HL-60 (cell line): ENCODE measurements around the gene QARS1.

ENCODE experiments used
- DNase-seq, 2 experiments: peaks; one replicate each; pipeline ENCODE4 v3.0.0-alpha.2; 2010 to 2020; ENCODE audit warnings: low read depth in 1 of 2, low spot score in 1 of 2
- H3K27ac ChIP-seq: fragments of 250-450 bp; sonication (Bioruptor Pico); replicated peaks from 2 replicates; pipeline ENCODE4 v1.5.1; 2020; ENCODE audit warnings: mild to moderate bottlenecking, moderate library complexity
- H3K27me3 ChIP-seq: fragments of 250-450 bp; sonication (Bioruptor Pico); 2 replicates; pipeline ENCODE4 v1.5.1; 2021; ENCODE audit warnings: mild to moderate bottlenecking, moderate library complexity; ENCODE audit not compliant: insufficient read depth, poor library complexity, severe bottlenecking
- H3K4me3 ChIP-seq: replicated peaks from 2 replicates; pipeline ENCODE4 v1.5.1; 2011; ENCODE audit warnings: mild to moderate bottlenecking, control low read depth, low read length; ENCODE audit not compliant: insufficient read depth
- GABPA ChIP-seq: IDR thresholded peaks from 2 replicates; pipeline ENCODE4 v1.6.1; 2012; ENCODE audit warnings: low read depth
- POLR2AphosphoS5 ChIP-seq: IDR thresholded peaks from 2 replicates; pipeline ENCODE4 v1.6.1; 2012; ENCODE audit warnings: low read depth
- SPI1 ChIP-seq: IDR thresholded peaks from 2 replicates; pipeline ENCODE4 v1.6.1; 2012; ENCODE audit warnings: low read depth, mild to moderate bottlenecking, borderline replicate concordance
- TF ChIP-seq, protein P1 (sequence below): IDR thresholded peaks from one replicate; pipeline ENCODE4 v1.5.1; 2011; ENCODE audit warnings: low read length, control low read depth, inconsistent platforms; ENCODE audit not compliant: insufficient read depth
- TF ChIP-seq, protein P2 (sequence below): IDR thresholded peaks from 2 replicates; pipeline ENCODE4 v1.6.1; 2012; ENCODE audit warnings: low read depth; ENCODE audit not compliant: insufficient replicate concordance

The QARS1 gene

DNA sequence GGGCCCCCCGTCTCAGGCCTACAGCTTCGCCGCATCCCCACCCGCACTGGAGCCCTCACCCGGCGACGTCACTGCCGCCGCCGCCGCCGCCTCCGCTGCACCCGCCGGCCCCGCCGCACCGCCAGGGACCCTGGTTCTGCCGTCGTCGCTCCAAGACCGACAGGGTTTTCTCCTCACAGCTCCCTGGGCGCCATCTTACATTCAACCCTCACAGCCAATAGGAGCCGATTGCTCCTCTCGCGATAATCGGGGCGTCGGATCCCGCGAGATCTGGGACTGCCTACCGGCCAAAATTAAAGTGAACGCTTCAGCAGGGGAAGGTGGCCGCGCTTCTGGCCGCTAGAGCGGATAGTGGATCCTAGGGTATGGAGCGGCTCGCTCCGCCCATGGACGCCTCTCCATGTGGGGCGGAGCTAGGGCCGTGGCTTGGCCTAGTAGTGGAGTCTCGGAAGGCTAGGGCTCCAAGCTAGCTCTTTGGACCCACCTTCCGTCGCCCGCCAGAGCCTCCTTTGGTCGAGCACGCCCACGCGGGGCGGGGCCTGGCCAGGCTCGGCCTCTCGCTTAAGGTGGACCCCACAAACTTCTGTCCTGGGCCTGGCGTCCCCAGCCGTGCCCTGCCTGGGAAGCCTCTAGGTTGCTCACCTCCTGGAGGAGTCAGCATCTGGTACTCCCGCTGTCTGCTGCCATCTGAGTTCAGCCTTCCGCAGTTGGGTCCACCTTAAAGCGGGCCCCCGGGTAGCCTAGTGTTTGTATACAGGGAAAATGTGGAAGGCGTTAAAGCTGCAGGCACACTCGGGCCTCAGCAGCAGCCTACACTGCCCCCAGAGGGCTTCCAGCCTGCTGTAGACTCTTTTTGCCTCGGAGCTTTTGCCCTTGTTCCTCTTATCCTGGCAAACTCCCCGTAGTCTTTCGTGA lies 10.4 kb downstream of the QARS1 start, which contains the start of gene QRICH1:
TSS of gene QRICH1 (minus strand) at position 219 of the 915 bp plus-strand sequence. CDS start 17,054 bp downstream, outside the sequence.
- no peak for TF ChIP-seq GABPA
- TF ChIP-seq, protein P1, sequence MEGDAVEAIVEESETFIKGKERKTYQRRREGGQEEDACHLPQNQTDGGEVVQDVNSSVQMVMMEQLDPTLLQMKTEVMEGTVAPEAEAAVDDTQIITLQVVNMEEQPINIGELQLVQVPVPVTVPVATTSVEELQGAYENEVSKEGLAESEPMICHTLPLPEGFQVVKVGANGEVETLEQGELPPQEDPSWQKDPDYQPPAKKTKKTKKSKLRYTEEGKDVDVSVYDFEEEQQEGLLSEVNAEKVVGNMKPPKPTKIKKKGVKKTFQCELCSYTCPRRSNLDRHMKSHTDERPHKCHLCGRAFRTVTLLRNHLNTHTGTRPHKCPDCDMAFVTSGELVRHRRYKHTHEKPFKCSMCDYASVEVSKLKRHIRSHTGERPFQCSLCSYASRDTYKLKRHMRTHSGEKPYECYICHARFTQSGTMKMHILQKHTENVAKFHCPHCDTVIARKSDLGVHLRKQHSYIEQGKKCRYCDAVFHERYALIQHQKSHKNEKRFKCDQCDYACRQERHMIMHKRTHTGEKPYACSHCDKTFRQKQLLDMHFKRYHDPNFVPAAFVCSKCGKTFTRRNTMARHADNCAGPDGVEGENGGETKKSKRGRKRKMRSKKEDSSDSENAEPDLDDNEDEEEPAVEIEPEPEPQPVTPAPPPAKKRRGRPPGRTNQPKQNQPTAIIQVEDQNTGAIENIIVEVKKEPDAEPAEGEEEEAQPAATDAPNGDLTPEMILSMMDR: peak; percentile 78
- TF ChIP-seq, protein P2, sequence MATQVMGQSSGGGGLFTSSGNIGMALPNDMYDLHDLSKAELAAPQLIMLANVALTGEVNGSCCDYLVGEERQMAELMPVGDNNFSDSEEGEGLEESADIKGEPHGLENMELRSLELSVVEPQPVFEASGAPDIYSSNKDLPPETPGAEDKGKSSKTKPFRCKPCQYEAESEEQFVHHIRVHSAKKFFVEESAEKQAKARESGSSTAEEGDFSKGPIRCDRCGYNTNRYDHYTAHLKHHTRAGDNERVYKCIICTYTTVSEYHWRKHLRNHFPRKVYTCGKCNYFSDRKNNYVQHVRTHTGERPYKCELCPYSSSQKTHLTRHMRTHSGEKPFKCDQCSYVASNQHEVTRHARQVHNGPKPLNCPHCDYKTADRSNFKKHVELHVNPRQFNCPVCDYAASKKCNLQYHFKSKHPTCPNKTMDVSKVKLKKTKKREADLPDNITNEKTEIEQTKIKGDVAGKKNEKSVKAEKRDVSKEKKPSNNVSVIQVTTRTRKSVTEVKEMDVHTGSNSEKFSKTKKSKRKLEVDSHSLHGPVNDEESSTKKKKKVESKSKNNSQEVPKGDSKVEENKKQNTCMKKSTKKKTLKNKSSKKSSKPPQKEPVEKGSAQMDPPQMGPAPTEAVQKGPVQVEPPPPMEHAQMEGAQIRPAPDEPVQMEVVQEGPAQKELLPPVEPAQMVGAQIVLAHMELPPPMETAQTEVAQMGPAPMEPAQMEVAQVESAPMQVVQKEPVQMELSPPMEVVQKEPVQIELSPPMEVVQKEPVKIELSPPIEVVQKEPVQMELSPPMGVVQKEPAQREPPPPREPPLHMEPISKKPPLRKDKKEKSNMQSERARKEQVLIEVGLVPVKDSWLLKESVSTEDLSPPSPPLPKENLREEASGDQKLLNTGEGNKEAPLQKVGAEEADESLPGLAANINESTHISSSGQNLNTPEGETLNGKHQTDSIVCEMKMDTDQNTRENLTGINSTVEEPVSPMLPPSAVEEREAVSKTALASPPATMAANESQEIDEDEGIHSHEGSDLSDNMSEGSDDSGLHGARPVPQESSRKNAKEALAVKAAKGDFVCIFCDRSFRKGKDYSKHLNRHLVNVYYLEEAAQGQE: peak; percentile 64
- TF ChIP-seq SPI1: peak; percentile 27; the same call in 1 of the 2 replicates
- peak; percentile 48 for TF ChIP-seq POLR2AphosphoS5
- DNase-seq: peak; percentile 92 to 99
- Histone ChIP-seq H3K27ac (peak within 1 kb of the TSS; percentile 92), H3K27me3 (no peaks in the 10 kb centered on the region), H3K4me3 (peak within 1 kb of the TSS; percentile 86)

DNA sequence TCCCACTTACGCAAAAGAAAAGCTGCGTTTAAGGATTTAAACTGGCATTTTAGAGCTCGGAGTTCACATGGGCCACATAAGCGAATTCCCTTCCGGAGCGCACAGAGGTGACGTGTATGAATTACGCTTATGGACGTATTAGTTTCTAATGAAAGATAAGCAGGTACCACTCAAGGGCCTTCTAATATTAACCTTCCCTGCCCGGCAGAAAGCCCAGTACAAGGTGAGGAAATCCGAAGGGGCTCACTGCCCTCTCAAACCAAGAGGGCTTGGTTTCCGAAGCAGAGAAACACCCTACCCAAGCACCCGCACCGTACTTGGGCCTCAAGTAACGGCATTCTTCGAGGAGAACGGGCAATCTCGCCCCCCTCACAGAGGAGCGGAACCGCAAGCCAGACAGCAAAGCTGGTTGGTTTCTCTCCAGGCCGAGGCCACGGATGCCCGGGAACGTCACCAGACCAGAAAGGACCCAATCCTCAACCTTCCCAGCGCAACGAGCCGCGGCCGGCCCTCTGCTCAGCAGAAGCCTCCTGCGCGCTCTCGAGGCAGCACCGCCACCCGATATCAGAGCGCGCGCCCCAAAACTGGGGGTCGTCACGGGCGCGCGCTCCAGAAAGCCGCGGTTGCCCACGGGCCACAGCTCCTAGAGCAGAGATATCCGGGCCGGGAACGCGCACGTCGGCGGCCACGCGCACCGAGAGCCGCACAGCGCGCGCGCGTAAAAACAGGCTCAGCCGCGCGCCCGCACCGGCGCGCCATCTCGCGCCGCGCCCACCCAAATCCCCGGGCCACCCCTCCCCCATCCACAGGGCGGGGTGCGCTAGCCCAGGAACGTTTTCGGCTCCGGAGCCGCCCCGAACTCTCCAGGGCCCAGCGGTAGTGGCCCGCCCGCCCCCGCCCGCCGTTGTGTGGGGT lies 11.4 kb downstream of the QARS1 start:
- H3K27ac ChIP-seq: peak overlapping the region; percentile 92
- peak; percentile 27; the same call in 1 of the 2 replicates for TF ChIP-seq POLR2AphosphoS5
- TF ChIP-seq, protein P1: no peak
- peak; percentile 67 to 70 for DNase-seq
- H3K27me3 ChIP-seq: no peaks in the 10 kb centered on the region
- H3K4me3 ChIP-seq: peak overlapping the region; percentile 86

DNA sequence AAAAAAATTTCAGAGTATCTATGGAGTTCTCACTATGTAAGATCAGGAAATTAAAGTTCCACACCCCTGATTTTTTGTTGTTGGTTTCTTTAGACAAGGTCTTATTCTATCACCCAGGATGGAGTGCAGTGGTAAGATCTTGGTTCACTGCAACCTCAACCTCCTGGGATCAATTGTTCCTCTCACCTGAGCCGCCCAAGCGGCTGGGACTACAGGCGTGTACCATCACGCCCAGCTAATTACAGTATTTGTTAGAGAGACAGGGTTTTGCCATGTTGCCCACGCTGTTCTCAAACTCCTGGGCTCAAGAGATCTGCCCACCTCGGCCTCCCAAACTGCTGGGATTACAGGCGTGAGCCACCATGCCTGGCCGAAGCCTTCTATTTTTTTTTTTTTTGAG lies 23.1 kb downstream of the QARS1 start:
- Histone ChIP-seq H3K27ac (no peak overlapping the region), H3K4me3 (no peak overlapping the region), H3K27me3 (no peaks in the 10 kb centered on the region)
- DNase-seq: no peak
- TF ChIP-seq, protein P1: no peak
- TF ChIP-seq, protein P2: no peak
- TF ChIP-seq POLR2AphosphoS5: no peak
- no peak for TF ChIP-seq SPI1
- no peak for TF ChIP-seq GABPA
